ENCODE measurements around the gene ZBTB38. TPM values are rescaled to one million over a fixed set of nuclear protein-coding genes. Genes with fewer than 3 reads are reported as not detected.

The ZBTB38 gene
- total RNA-seq, 4 donors from 2014 or later, result 125 to 183 (median 149) TPM

DNA sequence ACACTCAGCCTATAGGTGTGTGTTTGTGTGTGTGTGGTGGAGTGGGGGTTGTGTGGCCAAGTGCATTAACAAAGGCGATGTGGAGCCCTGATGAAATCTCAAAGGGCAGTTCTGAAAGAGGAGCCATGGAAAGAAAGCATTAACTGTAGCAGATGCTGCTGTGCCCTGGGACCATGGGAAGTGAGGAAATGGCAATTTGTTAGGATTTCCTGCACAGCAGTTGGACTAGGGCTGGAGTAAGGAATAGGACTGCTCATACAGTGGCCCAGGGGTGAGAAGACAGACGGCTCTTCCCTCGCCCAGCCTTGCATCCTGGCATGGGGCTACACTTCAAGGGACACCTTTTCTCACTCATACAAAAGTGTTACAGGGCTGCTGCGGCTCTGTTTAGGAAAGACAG, 12.3 kb upstream of the ZBTB38 start:
- intact Hi-C loops (cut with DNase I; ENCODE audit: low total_unique reads), result loop anchor here (10.0 kb wide), 1 partner anchor 51 kb away; no protein-coding TSS in a partner anchor
- no peaks in the 10 kb centered on the region for H3K36me3 ChIP-seq
- no peak overlapping the region for H3K4me3 ChIP-seq
- no peaks in the 10 kb centered on the region for H3K27me3 ChIP-seq
- H3K9me3 ChIP-seq, result no peaks in the 10 kb centered on the region
- DNase-seq, result no peak
- TF ChIP-seq, protein P1, sequence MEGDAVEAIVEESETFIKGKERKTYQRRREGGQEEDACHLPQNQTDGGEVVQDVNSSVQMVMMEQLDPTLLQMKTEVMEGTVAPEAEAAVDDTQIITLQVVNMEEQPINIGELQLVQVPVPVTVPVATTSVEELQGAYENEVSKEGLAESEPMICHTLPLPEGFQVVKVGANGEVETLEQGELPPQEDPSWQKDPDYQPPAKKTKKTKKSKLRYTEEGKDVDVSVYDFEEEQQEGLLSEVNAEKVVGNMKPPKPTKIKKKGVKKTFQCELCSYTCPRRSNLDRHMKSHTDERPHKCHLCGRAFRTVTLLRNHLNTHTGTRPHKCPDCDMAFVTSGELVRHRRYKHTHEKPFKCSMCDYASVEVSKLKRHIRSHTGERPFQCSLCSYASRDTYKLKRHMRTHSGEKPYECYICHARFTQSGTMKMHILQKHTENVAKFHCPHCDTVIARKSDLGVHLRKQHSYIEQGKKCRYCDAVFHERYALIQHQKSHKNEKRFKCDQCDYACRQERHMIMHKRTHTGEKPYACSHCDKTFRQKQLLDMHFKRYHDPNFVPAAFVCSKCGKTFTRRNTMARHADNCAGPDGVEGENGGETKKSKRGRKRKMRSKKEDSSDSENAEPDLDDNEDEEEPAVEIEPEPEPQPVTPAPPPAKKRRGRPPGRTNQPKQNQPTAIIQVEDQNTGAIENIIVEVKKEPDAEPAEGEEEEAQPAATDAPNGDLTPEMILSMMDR (IDR thresholded peaks at IDR 0.05), result no peak
- no peak for TF ChIP-seq POLR2A (IDR thresholded peaks at IDR 0.05)
- no peak overlapping the region for H3K27ac ChIP-seq
- peaks cover 0 to under 1% of the 10 kb centered on the region in 2 donors for H3K4me1 ChIP-seq

- H3K27me3 ChIP-seq, result no peaks in the 10 kb centered on the region
- intact Hi-C loops (cut with DNase I; ENCODE audit: low total_unique reads), result loop anchor here (5.0 kb wide), 1 partner anchor 96 kb away; no protein-coding TSS in a partner anchor
- H3K27ac ChIP-seq, result peak overlapping the region; percentile 68 to 75
- no peaks in the 10 kb centered on the region for H3K9me3 ChIP-seq
- TF ChIP-seq, protein P1 (IDR thresholded peaks at IDR 0.05), result peak; percentile 86 to 93 (median 87)
- no peak for TF ChIP-seq POLR2A (IDR thresholded peaks at IDR 0.05)
- H3K4me1 ChIP-seq, result peaks cover 0 to 4% of the 10 kb centered on the region in 2 donors
- peak in 1 of 2 donors; percentile 34 for DNase-seq
- no peaks in the 10 kb centered on the region for H3K36me3 ChIP-seq
- H3K4me3 ChIP-seq, result peak overlapping the region in 1 of 2 donors; percentile 23
Measured at GRCh38 chr3:141360888-141361598, 7.3 kb upstream of the ZBTB38 start.

DNA sequence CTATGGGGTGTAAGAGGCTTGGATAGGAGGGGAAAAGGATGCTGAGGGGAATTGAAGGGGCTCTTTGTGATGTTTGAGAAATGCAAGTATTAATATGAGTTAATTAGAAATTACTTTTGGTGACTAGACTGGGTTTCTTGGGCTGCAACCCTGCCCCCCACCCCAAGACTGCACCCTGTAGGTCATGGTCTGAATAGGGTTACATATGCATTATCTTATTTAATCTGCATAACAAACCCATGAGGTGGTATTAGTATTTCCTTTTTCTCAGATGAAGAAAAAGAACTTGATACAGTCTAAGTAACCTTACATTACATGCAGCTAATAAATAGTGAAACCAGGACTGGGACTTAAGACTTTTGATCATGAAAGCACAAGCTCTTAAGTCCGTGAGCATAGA, 5.6 kb upstream of the ZBTB38 start:
- DNase-seq, result no peak
- Histone ChIP-seq H3K4me1 (peaks cover 10 to 13% of the 10 kb centered on the region in 2 donors), H3K27me3 (no peaks in the 10 kb centered on the region), H3K36me3 (no peaks in the 10 kb centered on the region), H3K27ac (peak overlapping the region in 1 of 2 donors; percentile 75), H3K9me3 (no peaks in the 10 kb centered on the region), H3K4me3 (no peak overlapping the region)
- TF ChIP-seq, protein P1 (IDR thresholded peaks at IDR 0.05), result no peak
- no peak for TF ChIP-seq POLR2A (IDR thresholded peaks at IDR 0.05)
- intact Hi-C loops (cut with DNase I; ENCODE audit: low total_unique reads), result loop anchor here (5.0 kb wide), 1 partner anchor 95 kb away; no protein-coding TSS in a partner anchor

- no peaks in the 10 kb centered on the region for H3K27me3 ChIP-seq
- no peak overlapping the region for H3K4me3 ChIP-seq
- intact Hi-C loops (cut with DNase I; ENCODE audit: low total_unique reads), result no loop called here
- peaks cover 13 to 14% of the 10 kb centered on the region in 2 donors for H3K4me1 ChIP-seq
- TF ChIP-seq POLR2A (IDR thresholded peaks at IDR 0.05), result no peak
- TF ChIP-seq, protein P1 (IDR thresholded peaks at IDR 0.05), result no peak
- no peaks in the 10 kb centered on the region for H3K36me3 ChIP-seq
- peak overlapping the region; percentile 93 to 96 for H3K27ac ChIP-seq
- no peaks in the 10 kb centered on the region for H3K9me3 ChIP-seq
- DNase-seq, result no peak
Measured at GRCh38 chr3:141365201-141365600, 3.1 kb upstream of the ZBTB38 start.

DNA sequence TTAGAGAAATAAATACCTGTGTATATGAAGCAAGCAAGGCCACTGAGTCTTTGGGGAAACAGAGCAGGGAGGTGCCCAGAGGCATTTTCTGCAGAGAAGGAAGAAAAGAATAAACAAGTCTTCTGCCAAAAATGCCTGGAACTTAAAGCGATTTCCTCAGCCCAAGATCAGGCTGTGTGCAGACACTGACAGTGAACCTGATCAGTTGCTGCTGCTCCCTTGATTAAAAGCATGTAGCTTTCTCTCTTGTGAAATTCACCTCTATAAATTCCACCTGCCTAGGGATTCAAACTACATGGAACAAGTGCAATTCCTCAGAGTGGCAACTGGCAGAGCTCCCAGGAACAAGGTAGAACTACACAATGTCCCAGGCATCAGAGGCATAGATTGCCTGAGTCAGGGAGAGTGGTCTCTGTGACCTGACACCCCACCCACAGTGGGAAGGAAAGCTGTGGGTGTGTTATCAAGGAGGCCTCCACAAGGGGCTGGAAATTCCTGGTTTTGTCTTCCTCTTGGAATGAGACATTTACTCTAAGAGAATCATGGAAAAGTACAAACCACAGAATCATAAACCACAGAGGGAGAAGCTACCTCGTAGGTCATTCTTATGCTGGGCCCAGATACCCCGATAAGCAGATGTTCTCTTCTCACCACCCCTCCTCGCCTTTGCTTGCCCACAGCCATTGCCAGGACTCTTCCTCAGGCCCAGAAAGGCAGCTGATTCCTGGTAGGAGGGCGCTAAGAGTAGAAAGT, 1.8 kb upstream of the ZBTB38 start:
- H3K4me3 ChIP-seq, result no peak overlapping the region
- H3K36me3 ChIP-seq, result no peaks in the 10 kb centered on the region
- intact Hi-C loops (cut with DNase I; ENCODE audit: low total_unique reads), result no loop called here
- H3K27ac ChIP-seq, result peak overlapping the region; percentile 93 to 96
- TF ChIP-seq, protein P1 (IDR thresholded peaks at IDR 0.05), result no peak
- TF ChIP-seq POLR2A (IDR thresholded peaks at IDR 0.05), result no peak
- no peaks in the 10 kb centered on the region for H3K9me3 ChIP-seq
- H3K4me1 ChIP-seq, result peaks cover 11 to 13% of the 10 kb centered on the region in 2 donors
- DNase-seq, result peak; percentile 34 to 66
- no peaks in the 10 kb centered on the region for H3K27me3 ChIP-seq
